GM19452 (cell line): ENCODE measurements around the gene CHMP2A.
A peak's percentile ranks its signal among the peaks of the same experiment; 100 is the strongest.
"Not testable (repeated sequence)": the region's sequence is repeated elsewhere in the genome, so short reads cannot be mapped to it uniquely, and the experiment has no call there.

Experiments
- ATAC-seq: cut with Tn5 transposase; IDR thresholded peaks from one replicate; pipeline ENCODE4 v1.9.1; 2021; ENCODE audit not compliant: unreplicated experiment

The CHMP2A gene

GRCh38 chr19:58542641-58543372 is 12.1 kb downstream of the CHMP2A start:
- ATAC-seq = not testable (repeated sequence)

DNA sequence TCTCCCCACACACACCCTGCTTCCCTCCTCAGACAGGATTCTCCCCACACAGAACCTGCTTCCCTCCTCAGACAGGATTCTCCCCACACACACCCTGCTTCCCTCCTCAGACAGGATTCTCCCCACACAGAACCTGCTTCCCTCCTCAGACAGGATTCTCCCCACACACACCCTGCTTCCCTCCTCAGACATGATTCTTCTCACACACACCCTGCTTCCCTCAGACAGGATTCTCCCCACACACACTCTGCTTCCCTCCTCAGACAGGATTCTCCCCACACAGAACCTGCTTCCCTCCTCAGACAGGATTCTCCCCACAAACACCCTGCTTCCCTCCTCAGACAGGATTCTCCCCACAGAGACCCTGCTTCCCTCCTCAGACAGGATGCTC is 15.7 kb downstream of the CHMP2A start:
- not testable (repeated sequence) for ATAC-seq

GRCh38 chr19:58538257-58539168 is 16.4 kb downstream of the CHMP2A start:
- no peak for ATAC-seq

GRCh38 chr19:58536852-58537798 is 17.8 kb downstream of the CHMP2A start:
- no peak for ATAC-seq

DNA sequence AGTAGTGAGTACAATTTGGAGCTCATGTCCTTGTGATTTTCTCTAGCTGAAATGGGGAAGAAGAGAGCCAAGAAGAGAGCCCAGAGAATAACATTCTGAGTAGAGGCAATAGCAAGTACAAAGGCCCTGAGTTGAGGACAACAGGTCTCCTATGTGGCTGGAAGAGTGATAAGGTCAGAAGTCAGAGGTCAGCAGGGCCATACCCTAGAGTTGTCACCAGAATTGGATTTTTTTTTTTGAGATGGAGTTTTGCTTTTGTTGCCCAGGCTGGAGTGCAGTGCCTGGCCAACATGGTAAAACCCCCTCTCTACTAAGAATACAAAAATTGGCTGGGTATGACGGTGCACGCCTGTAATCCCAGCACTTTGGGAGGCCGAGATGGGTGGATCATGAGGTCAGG is 19.0 kb downstream of the CHMP2A start:
- no peak for ATAC-seq

DNA sequence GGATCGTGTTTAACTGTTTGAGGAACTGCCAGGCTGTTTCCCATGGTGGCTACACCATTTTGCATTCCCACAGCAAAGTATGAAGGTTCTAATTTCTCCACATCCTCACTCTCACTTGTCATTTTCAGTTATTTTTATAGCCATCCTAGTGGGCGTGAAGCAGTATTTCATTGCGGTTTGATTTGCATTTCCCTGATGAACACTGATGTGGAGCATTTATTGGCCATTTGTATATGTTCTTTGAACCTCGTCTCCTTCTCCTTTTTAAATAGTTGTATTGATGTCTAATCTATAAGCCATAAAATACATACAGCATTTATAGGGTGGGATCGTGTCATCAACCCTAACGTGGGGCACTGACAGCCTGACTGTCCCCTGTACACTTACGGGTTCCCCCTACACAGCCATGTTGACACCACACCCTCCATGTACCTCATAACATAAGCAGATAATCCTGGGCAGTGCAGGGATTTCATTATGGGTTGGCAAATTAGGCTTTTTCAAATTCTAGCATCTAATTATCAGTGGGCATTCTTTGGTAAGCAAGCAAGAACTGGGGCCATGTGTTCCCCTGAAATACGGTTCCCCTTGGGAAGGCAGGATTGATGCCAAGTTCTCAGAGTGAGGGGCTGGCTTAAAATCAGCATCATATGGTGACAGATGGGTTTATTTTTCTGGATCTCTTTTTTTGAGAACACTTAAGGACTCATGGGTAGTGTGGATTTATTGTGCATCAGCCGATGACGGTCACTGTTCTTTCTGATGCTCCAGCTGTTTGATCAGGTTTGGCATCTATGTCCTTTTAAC is 23.7 kb downstream of the CHMP2A start:
- ATAC-seq = no peak

DNA sequence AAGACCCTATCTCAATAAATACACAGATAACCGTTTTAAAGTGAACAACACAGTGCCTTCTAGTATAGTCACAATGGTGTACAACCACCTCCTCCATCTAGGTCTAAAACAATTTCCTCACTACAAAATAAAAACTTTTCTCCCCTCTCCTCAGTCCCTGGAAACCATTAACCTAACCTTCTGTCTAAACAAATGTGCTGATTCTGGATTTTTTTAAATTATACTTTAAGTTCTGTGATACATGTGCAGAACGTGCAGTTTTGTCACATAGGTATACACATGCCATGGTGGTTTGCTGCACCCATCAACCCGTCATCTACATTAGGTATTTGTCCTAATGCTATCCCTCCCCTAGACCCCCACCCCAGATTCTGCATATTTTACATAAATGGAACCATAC is 25.5 kb downstream of the CHMP2A start:
- ATAC-seq = no peak

DNA sequence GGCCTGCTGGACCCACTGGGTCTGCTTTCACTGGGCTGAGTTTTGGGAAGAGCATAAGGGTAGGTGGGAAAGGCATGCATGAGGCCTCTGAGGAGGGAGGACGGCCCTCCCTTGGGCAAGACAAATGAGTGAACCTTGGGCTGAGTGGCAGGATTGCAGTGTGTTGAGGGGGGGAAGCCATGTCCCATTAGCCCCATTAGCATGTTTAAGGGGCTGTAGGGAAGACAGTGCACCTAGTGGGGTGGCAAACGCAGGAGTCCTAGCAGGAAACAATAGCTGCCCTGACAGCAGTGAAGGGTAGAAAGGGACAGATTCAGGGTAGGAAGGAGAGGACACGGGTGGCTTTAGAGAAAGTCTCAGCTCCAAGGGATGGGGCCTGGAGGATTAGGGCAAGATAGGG is 32.2 kb downstream of the CHMP2A start:
- ATAC-seq = no peak

DNA sequence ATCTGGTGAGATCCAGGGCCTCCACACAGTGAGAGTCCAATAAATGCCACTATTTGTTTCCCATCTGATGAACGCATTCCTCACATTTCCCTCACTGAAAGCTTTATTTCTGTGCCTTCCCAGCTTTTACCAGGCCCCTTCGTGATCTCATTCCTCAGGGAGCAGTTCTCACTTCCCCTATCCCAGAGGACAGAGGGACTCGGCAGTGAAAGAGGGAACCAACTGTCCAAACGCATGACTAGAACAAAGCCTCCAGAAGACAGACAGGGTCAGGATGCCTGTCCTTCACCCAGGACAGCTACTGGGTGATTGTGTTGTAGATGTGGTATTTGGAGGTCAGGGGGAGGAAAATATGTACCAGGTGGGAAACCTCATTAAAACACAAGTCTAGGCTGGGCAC is 33.3 kb downstream of the CHMP2A start:
- no peak for ATAC-seq

- ATAC-seq = no peak
These were observed 34.7 kb downstream of the CHMP2A start for GRCh38 chr19:58520257-58520599.

DNA sequence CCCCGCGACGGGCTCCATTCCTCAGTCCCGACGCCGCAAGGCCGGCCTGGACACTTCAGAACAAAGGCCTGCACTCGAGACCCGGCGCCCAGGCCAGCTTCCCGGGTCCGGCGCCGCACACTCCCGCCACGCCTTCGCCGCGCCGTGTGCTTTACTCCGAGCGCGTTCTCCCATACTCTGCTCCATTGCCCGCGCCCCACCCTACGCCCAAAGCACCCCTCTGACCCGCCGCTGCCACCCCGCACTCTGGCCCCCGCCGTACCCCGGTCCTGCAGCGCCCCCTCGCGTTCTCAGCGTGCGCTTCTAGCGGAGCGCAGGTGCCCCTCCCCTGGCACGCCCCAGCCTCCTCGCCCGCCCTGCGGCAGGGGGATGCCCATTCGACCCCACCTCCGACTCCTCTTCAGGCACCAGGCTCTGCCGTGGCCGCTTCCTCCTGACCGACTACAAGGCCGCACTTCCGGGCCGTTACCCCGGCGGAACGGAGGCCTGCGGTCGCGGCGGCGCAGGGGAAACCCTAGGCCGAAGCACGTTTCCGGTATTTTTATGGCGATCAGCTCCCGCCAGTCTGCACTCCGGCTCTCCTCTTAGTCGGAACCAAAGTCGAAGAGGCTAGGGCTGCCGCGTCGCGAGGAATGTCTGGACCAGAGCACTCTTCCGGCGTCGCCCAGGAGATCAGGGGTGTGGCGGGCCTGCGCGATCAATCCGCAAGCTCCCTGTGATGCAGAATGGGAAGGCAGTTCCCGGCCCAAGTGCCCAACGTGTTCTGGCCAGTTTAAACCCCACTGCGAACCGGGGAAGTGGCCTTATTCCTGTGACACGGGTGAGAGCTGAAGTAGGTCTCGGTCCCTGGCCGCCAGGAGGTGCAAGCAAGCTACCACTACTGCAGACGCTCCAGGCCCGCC is 35.3 kb downstream of the CHMP2A start, which contains the start of gene ZBTB45:
TSS of gene ZBTB45 (minus strand) at position 456 of the 902 bp plus-strand sequence. CDS start 2,137 bp downstream, outside the sequence.
- ATAC-seq = peak; percentile 85

DNA sequence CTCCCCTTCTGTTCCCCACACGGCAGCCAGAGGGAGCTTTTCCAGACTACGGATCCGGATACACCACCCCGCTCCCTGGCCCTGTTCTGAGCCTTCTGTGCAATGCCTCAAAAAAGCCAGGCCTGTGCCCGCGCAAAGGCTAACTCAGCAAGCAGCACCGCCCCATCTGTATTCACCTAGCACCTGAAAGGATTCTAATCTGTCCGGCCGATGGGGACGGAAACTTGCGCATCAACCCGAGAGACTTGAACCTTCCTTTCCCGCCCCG is 35.9 kb downstream of the CHMP2A start:
- ATAC-seq = no peak

DNA sequence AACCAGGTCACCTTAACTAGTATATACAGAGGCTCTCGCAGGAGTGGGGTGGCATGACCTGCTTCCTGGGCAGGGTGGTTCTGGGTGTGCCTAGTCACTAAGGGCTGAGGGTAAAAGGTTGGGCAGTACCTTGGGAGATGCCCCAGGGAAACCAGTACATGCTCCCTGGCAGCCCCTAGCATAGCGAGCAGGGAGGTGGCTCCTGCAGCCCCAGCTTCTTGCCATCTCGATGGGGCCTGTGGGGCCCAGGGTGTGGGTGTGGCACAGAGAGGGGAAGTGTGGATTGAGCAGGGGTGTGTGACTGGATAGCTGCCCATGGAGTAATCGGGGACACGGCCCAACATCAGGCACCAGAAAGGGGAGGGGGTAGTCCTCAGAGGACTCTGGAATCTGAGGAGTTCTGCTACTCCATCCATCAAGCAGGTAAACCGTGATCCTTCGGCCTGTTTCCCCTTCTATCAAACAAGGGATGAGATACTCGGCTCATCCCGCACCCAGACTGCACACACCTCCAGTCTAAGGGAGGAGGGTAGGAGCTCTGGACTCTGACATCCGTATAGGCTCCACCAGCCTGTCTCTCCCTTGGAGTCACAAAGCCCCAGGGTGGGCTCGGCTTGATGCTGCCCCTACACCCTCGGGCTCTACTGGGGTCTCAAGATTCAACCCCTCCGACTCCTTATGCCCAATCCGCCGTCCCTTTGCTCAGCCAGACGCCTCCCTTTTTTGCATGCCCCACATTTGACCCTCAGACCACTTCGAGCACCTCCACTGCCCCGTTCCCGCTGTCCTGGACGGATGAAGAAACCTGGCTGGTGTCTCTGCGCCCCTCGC is 36.4 kb downstream of the CHMP2A start:
- ATAC-seq = no peak

- ATAC-seq = no peak
These were observed 37.7 kb downstream of the CHMP2A start for GRCh38 chr19:58516964-58517833.

DNA sequence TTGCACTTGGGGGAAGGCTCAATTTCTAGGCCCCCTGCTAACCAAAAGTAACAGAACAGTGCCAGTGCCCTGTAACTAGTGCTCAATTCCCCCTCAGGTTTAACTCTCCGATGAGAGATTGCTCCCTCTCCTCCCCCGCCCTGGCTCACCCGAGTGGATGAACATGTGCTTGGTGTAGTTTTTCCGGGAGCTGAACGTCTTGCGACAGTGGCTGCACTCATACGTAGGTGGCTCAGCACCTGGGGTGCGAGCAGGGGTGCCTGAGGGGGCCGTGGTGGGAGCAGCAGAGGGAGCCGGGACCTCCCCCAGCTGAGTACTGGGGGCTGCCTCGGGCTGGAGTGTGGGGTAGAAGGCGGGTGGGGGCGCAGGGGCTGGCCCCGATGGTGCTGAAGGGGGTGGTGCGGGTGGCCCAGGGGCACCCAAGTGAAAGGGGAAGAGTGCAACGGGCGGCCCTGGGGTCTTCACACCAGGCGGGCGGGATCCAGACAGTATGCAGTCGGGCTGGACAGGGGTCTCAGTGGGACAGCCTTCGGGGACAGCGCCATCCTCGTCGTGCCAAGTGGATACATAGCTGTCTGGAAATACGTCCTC is 38.6 kb downstream of the CHMP2A start:
- no peak for ATAC-seq

DNA sequence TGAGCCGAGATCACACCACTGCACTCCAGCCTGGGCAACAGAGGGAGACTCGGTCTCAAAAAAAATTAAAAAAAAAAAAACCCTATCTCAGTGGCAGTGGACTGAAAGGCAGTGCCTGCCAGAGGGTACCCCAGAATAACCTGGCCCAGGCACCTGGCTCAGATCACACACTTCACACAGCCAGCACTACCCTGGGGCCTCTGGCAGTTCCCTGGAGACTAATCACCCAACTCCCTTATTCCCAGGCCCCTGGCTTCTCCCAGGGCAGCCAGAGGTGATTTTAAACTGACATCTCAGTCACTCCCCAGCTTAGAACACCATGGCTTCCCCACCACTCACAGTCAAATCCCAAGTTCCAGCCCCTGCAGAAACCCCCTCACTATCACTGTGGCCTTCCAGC is 39.6 kb downstream of the CHMP2A start:
- ATAC-seq = no peak

DNA sequence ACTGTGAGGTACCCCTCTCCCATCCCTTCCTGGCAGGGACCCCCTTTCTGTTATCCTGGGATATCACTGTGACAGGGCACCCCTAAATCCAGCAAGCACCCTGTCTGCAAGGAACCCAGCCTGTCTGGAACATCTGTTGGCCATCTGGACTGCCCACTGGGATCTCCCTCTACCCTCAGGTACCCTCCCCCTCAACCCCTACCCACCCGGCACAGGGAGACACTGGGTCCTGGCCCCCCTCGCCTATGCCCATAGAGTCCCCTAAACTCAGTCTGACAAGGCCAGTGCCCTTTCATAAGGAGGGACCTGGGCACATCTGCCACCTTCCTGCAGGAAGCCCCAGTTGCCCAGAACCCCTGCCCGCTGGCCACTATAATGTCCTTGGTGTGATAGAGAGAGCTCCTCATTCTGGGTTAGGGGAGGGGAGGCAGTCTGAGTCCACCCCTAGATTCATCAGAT is 40.3 kb downstream of the CHMP2A start:
- ATAC-seq = no peak
